ENCODE data around the gene DLX1. TPM values are rescaled to one million over a fixed set of nuclear protein-coding genes. Genes with fewer than 3 reads are reported as not detected.

The DLX1 gene
- total and polyA plus RNA-seq, 2 of the 8 experiments (the other 6 are each of a cell fraction or from before 2014, with no cell fraction given) = 0.11 TPM; not detected in 1

DNA sequence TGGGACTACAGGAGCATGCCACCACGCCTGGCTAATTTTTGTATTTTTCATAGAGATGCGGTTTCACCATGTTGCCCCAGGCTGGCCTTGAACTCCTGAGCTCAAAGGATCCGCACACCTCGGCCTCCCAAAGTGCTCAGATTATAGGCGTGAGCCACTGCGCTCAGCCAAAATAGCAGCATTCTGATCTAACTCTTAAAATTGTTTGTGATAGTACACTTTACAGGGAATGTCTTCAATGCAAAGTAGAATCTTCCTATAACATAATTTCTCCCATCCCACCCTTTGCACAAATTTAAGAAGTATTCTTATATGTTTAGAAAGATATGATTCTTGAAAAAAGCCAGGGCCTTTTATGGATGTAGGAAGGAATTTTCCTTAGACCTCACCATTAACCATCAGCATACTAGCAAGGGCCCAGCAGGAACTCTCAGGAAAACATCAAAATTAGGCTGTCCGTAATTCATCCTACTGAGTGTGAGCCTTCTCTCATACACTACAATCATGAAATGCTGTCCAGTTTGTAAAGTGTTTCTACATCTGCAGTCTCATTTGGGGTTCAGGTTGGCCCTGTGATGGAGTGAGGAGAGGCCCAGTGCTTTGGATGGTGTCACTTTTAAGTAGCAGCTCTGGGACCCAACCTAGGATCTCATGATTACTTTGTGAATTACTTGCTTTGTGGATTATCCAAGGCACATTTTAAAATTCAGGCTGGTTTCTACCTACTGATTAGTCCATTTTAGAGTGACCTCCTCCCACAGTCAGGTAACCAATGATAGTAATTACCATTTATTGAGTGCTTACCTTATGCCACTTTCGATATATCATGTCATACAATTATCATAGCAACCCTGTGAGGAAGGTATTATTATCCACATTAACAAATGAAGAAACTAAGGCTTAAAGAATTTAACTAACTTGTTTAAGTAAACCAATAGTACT, 37.5 kb upstream of the DLX1 start:
- Histone ChIP-seq H2BK12ac (ENCODE audit: low read depth, low read length) (no peak overlapping the region), H3K4me2 (ENCODE audit: insufficient read depth in 1 of 2, low read depth in 2 of 2, low read length in 2 of 2) (no peak overlapping the region), H3K79me2 (ENCODE audit: control insufficient read depth in 1 of 2, insufficient read depth in 2 of 2, low read length in 2 of 2) (no peaks in the 10 kb centered on the region), H3K27me3 (replicated peaks in 1 of 4; ENCODE audit: control insufficient read depth in 3 of 4, extremely low read depth in 1 of 4, insufficient read depth in 3 of 4, low read length in 3 of 4) (no peaks in the 10 kb centered on the region), H2BK120ac (replicated peaks; ENCODE audit: low read depth, low read length) (no peak overlapping the region), H3K9ac (replicated peaks in 1 of 4; ENCODE audit: extremely low read depth in 1 of 4, low read depth in 3 of 4, low read length in 3 of 4) (no peak overlapping the region), H2AK5ac (ENCODE audit: low read depth, low read length) (no peak overlapping the region), H3K79me1 (ENCODE audit: low read depth, low read length) (no peaks in the 10 kb centered on the region), H4K91ac (replicated peaks; ENCODE audit: insufficient read length, low read length) (no peak overlapping the region), H3K36me3 (ENCODE audit: control insufficient read depth in 2 of 4, insufficient read depth in 4 of 4, low read length in 3 of 4) (no peaks in the 10 kb centered on the region), H3K27ac (ENCODE audit: low read depth, low read length) (no peak overlapping the region), H2BK5ac (ENCODE audit: low read depth, low read length) (no peak overlapping the region), H2AFZ (ENCODE audit: low read length) (no peak overlapping the region), H2BK20ac (ENCODE audit: low read length) (no peak overlapping the region), H3K4ac (replicated peaks; ENCODE audit: insufficient read length, low read depth, low read length) (no peak overlapping the region), H4K20me1 (replicated peaks in 1 of 2; ENCODE audit: control insufficient read depth in 1 of 2, insufficient read depth in 2 of 2, low read length in 2 of 2) (no peaks in the 10 kb centered on the region), H2BK15ac (ENCODE audit: low read length) (no peak overlapping the region), H4K8ac (ENCODE audit: extremely low read depth, insufficient read depth, low read length) (no peak overlapping the region), H3K9me3 (ENCODE audit: insufficient read depth in 2 of 2, low read depth in 1 of 2, low read length in 1 of 2) (no peaks in the 10 kb centered on the region), H3K23me2 (ENCODE audit: low read depth, low read length) (no peaks in the 10 kb centered on the region), H3K4me1 (replicated peaks in 1 of 4; ENCODE audit: control insufficient read depth in 3 of 4, insufficient read depth in 4 of 4, low read length in 3 of 4) (no peaks in the 10 kb centered on the region; a peak in 2 of 7 replicates), H4K5ac (ENCODE audit: insufficient read length, low read depth, low read length) (no peak overlapping the region), H3K23ac (ENCODE audit: insufficient read length) (no peak overlapping the region), H3K14ac (ENCODE audit: insufficient read length) (no peak overlapping the region), H3K56ac (replicated peaks; ENCODE audit: insufficient read length, low read depth, low read length) (no peak overlapping the region), H3K4me3 (ENCODE audit: extremely low read depth in 1 of 4, insufficient read depth in 2 of 4, low read depth in 3 of 4, low read length in 4 of 4) (no peak overlapping the region), H3K18ac (ENCODE audit: extremely low read depth, low read length) (no peak overlapping the region)
- DNase-seq (ENCODE audit: low read depth in 1 of 2, low spot score in 2 of 2) (no peak), FAIRE-seq (peak; percentile 79)
- CTCF ChIA-PET (ENCODE audit: partially characterized antibody) = no interaction called here
- TF ChIP-seq FOSL1 (IDR thresholded peaks at IDR 0.05; ENCODE audit: insufficient read depth, low read depth, low read length) = no peak
- TF ChIP-seq BCL11A (IDR thresholded peaks at IDR 0.05; ENCODE audit: low read depth in 2 of 2, low read length in 2 of 2) = no peak
- no peak for TF ChIP-seq SUZ12 (IDR thresholded peaks at IDR 0.05; ENCODE audit: low read length)
- no peak for TF ChIP-seq ZNF274 (IDR thresholded peaks at IDR 0.05; ENCODE audit: borderline replicate concordance, extremely low read depth, low read length)
- TF ChIP-seq RXRA (IDR thresholded peaks at IDR 0.05; ENCODE audit: insufficient read depth, low read depth, low read length) = no peak
- no peak for TF ChIP-seq KDM4A (IDR thresholded peaks at IDR 0.05; ENCODE audit: low read depth, low read length, severe bottlenecking)
- no peak for TF ChIP-seq ASH2L (IDR thresholded peaks at IDR 0.05; ENCODE audit: low read length)
- TF ChIP-seq BRCA1 (IDR thresholded peaks at IDR 0.05; ENCODE audit: low read depth, low read length) = no peak
- no peak for TF ChIP-seq CHD2 (IDR thresholded peaks at IDR 0.05; ENCODE audit: low read length)
- TF ChIP-seq RAD21 (IDR thresholded peaks at IDR 0.05 in 1 of 2, conservative IDR thresholded peaks at IDR 0.05 in 1 of 2; ENCODE audit: low read depth in 2 of 2, low read length in 2 of 2) = no peak
- 93% methylated on average over 8 of the region's 8 CpGs; no CpG with 5 or more reads in 1 of the 2 experiments for WGBS, 2 experiments (ENCODE audit: extremely low coverage in 1 of 2, insufficient coverage in 1 of 2, insufficient read length in 1 of 2, insufficient replicate concordance in 2 of 2, low coverage in 1 of 2, low lambda C conversion rate in 2 of 2, missing lambda C conversion rate in 1 of 2)
- POLR2A ChIA-PET (ENCODE audit: partially characterized antibody) = interaction anchor here (0.7 kb wide), 1 partner anchor 18 kb away, joined by 3 read pairs; no protein-coding TSS in a partner anchor

Data from H1 (cell line).